DMS53 treated with DMSO at 0.1 percent for 48 hours (cell line): ENCODE data around the gene RIBC2.
A peak's percentile ranks its signal among the peaks of the same experiment; 100 is the strongest.
"Not testable (repeated sequence)": the region's sequence is repeated elsewhere in the genome, so short reads cannot be mapped to it uniquely, and the experiment has no call there.

Experiments
- DNase-seq: peaks from one replicate; lab custom pipeline; 2025; ENCODE audit not compliant: unreplicated experiment; lab: John Stamatoyannopoulos, UW

RIBC2 gene

GRCh38 chr22:45413368-45414211 is at the start of gene RIBC2, which contains the start of gene SMC1B:
Gene RIBC2, plus strand, starts transcription at chr22:45413693. Its CDS starts 194 bp downstream, at chr22:45413887.
Gene SMC1B, minus strand, starts transcription at chr22:45413599. Its CDS starts 32 bp downstream, at chr22:45413567.
- peak; percentile 82 for DNase-seq

GRCh38 chr22:45366713-45367112 is 46.8 kb upstream of the RIBC2 start:
- no peak for DNase-seq

- DNase-seq, result not testable (repeated sequence)
Observed at GRCh38 chr22:45373592-45373991, 39.9 kb upstream of the RIBC2 start.

- DNase-seq, result no peak
Observed at GRCh38 chr22:45376009-45376408, 37.5 kb upstream of the RIBC2 start.

- DNase-seq, result no peak
Observed at GRCh38 chr22:45376703-45377102, 36.8 kb upstream of the RIBC2 start.

GRCh38 chr22:45381348-45381747 is 32.1 kb upstream of the RIBC2 start:
- DNase-seq, result no peak

GRCh38 chr22:45389546-45389945 is 23.9 kb upstream of the RIBC2 start:
- no peak for DNase-seq

GRCh38 chr22:45397806-45398205 is 15.7 kb upstream of the RIBC2 start:
- DNase-seq, result no peak

- DNase-seq, result no peak
Observed at GRCh38 chr22:45398214-45398613, 15.3 kb upstream of the RIBC2 start.

GRCh38 chr22:45399712-45400445 is 13.6 kb upstream of the RIBC2 start:
- no peak for DNase-seq

- no peak for DNase-seq
Observed at GRCh38 chr22:45402466-45402985, 11.0 kb upstream of the RIBC2 start.

- DNase-seq, result no peak
Observed at GRCh38 chr22:45407793-45408192, 5.7 kb upstream of the RIBC2 start.

GRCh38 chr22:45413013-45413367 is 503 bp upstream of the RIBC2 start:
- DNase-seq, result no peak

GRCh38 chr22:45418056-45418769 is 4.7 kb downstream of the RIBC2 start:
- no peak for DNase-seq

- DNase-seq, result no peak
Observed at GRCh38 chr22:45418770-45419138, 5.3 kb downstream of the RIBC2 start.

GRCh38 chr22:45420011-45420410 is 6.5 kb downstream of the RIBC2 start:
- DNase-seq, result no peak

- no peak for DNase-seq
Observed at GRCh38 chr22:45420539-45420938, 7.0 kb downstream of the RIBC2 start.

- DNase-seq, result no peak
Observed at GRCh38 chr22:45421349-45422055, 8.0 kb downstream of the RIBC2 start.

- DNase-seq, result no peak
Observed at GRCh38 chr22:45422237-45422983, 8.9 kb downstream of the RIBC2 start.

GRCh38 chr22:45423524-45423923 is 10.0 kb downstream of the RIBC2 start:
- DNase-seq, result no peak
